Measurements from ENCODE around the gene SYT4. TPM values are rescaled to one million over a fixed set of nuclear protein-coding genes. Genes with fewer than 3 reads are reported as not detected.

SYT4 gene
- total RNA-seq, 1 donor from 2014 or later: not detected

- ATAC-seq: no peak
- no peak overlapping the region for H3K27ac ChIP-seq
- intact Hi-C loops (cut with DNase I): no loop called here
- H3K4me3 ChIP-seq: no peak overlapping the region
- H3K27me3 ChIP-seq (ENCODE audit: low read depth): no peaks in the 10 kb centered on the region
- no peaks in the 10 kb centered on the region for H3K36me3 ChIP-seq
- no peaks in the 10 kb centered on the region for H3K9me3 ChIP-seq
- no peaks in the 10 kb centered on the region for H3K4me1 ChIP-seq
- no peak for TF ChIP-seq CTCF (IDR thresholded peaks at IDR 0.05)
- no peak for DNase-seq
These were observed 54.8 kb downstream of the SYT4 start for GRCh38 chr18:43222501-43222900.

GRCh38 chr18:43220691-43221090, 56.6 kb downstream of the SYT4 start:
- no peaks in the 10 kb centered on the region for H3K9me3 ChIP-seq
- no peaks in the 10 kb centered on the region for H3K27me3 ChIP-seq (ENCODE audit: low read depth)
- TF ChIP-seq CTCF (IDR thresholded peaks at IDR 0.05): no peak
- no peak overlapping the region for H3K27ac ChIP-seq
- DNase-seq (no peak), ATAC-seq (no peak)
- intact Hi-C loops (cut with DNase I): no loop called here
- H3K36me3 ChIP-seq: no peaks in the 10 kb centered on the region
- H3K4me3 ChIP-seq: no peak overlapping the region
- no peaks in the 10 kb centered on the region for H3K4me1 ChIP-seq

Other genes starting within 250 kb of the SYT4 start
- gene RIT2, start 161.8 kb downstream of the SYT4 start, total RNA-seq: not detected

Measured in lower lobe of right lung (tissue), 2 donors.